H9 (cell line): Measurements from ENCODE around the gene CTLA4. TPM values are rescaled to one million over a fixed set of nuclear protein-coding genes. Genes with fewer than 3 reads are reported as not detected.

Experiments
- DNase-seq: peaks from one replicate; pipeline ENCODE4 v3.0.0-alpha.2; 2017
- H2AFZ ChIP-seq: one replicate; pipeline ENCODE4 v1.6.1; 2013; ENCODE audit warnings: mild to moderate bottlenecking, low read length, control low read depth, moderate library complexity
- H2AK5ac ChIP-seq: 2 replicates; pipeline ENCODE4 v1.6.1; 2013; ENCODE audit warnings: low read length, control low read depth, mixed read lengths; ENCODE audit not compliant: insufficient read length
- H2BK120ac ChIP-seq: one replicate; pipeline ENCODE4 v1.6.1; 2013; ENCODE audit warnings: low read depth, mild to moderate bottlenecking, low read length, control low read depth, inconsistent platforms; ENCODE audit not compliant: poor library complexity, severe bottlenecking
- H2BK12ac ChIP-seq: 2 replicates; pipeline ENCODE4 v1.6.1; 2013; ENCODE audit warnings: low read length, control low read depth, mixed read lengths, low read depth; ENCODE audit not compliant: insufficient read length
- H2BK15ac ChIP-seq: 2 replicates; pipeline ENCODE4 v1.6.1; 2013; ENCODE audit warnings: low read depth, low read length, control low read depth
- H2BK20ac ChIP-seq: one replicate; pipeline ENCODE4 v1.6.1; 2013; ENCODE audit warnings: low read depth, mild to moderate bottlenecking, low read length, control low read depth, inconsistent platforms; ENCODE audit not compliant: poor library complexity, severe bottlenecking
- H2BK5ac ChIP-seq: 2 replicates; pipeline ENCODE4 v1.6.1; 2013; ENCODE audit warnings: low read length, control low read depth, mixed read lengths; ENCODE audit not compliant: insufficient read length
- H3K14ac ChIP-seq: 2 replicates; pipeline ENCODE4 v1.6.1; 2013; ENCODE audit warnings: low read length, control low read depth; ENCODE audit not compliant: insufficient read depth
- H3K18ac ChIP-seq: 2 replicates; pipeline ENCODE4 v1.6.1; 2013; ENCODE audit warnings: low read depth, mild to moderate bottlenecking, mixed read lengths, low read length, control low read depth; ENCODE audit not compliant: insufficient read length
- H3K23ac ChIP-seq: 2 replicates; pipeline ENCODE4 v1.6.1; 2013; ENCODE audit warnings: low read length, control low read depth, mixed read lengths, low read depth; ENCODE audit not compliant: insufficient read length
- H3K23me2 ChIP-seq: 2 replicates; pipeline ENCODE4 v1.6.1; 2013; ENCODE audit warnings: low read depth, mild to moderate bottlenecking, mixed read lengths, low read length, control low read depth; ENCODE audit not compliant: insufficient read length, poor library complexity, severe bottlenecking
- H3K27ac ChIP-seq: 2 replicates; pipeline ENCODE4 v1.5.1; 2013; ENCODE audit warnings: low read length, control low read depth, mixed read lengths, low read depth; ENCODE audit not compliant: insufficient read length
- H3K27me3 ChIP-seq: 2 replicates; pipeline ENCODE4 v1.6.1; 2013; ENCODE audit warnings: low read length, control low read depth, inconsistent platforms; ENCODE audit not compliant: insufficient read depth
- H3K4ac ChIP-seq: 2 replicates; pipeline ENCODE4 v1.6.1; 2013; ENCODE audit warnings: low read depth, mild to moderate bottlenecking, control low read depth, inconsistent platforms, low read length, moderate library complexity
- H3K4me1 ChIP-seq: 2 replicates; pipeline ENCODE4 v1.6.1; 2013; ENCODE audit warnings: low read length, control low read depth, inconsistent platforms; ENCODE audit not compliant: insufficient read depth
- H3K4me2 ChIP-seq: 2 replicates; pipeline ENCODE4 v1.6.1; 2013; ENCODE audit warnings: low read length, control low read depth, mixed read lengths; ENCODE audit not compliant: insufficient read length, insufficient read depth
- H3K56ac ChIP-seq: 2 replicates; pipeline ENCODE4 v1.6.1; 2013; ENCODE audit warnings: low read depth, mild to moderate bottlenecking, mixed read lengths, low read length, control low read depth; ENCODE audit not compliant: insufficient read length
- H3K79me1 ChIP-seq: 2 replicates; pipeline ENCODE4 v1.6.1; 2013; ENCODE audit warnings: low read depth, mild to moderate bottlenecking, moderate library complexity, low read length, control low read depth, inconsistent platforms; ENCODE audit not compliant: insufficient read depth, poor library complexity, severe bottlenecking
- H3K79me2 ChIP-seq: 2 replicates; pipeline ENCODE4 v1.6.1; 2013; ENCODE audit warnings: low read length, control low read depth, inconsistent platforms; ENCODE audit not compliant: insufficient read depth
- H3K9ac ChIP-seq: 2 replicates; pipeline ENCODE4 v1.6.1; 2013; ENCODE audit warnings: low read length, control low read depth, mixed read lengths; ENCODE audit not compliant: insufficient read length; ENCODE audit errors: extremely low read depth
- H3K9me3 ChIP-seq: one replicate; pipeline ENCODE4 v1.6.1; 2013; ENCODE audit warnings: low read depth, low read length, inconsistent platforms; ENCODE audit not compliant: control insufficient read depth
- H3T11ph ChIP-seq: one replicate; pipeline ENCODE4 v1.6.1; 2013; ENCODE audit warnings: mild to moderate bottlenecking, low read length, control low read depth, inconsistent platforms
- H4K20me1 ChIP-seq: one replicate; pipeline ENCODE4 v1.6.1; 2013; ENCODE audit not compliant: control insufficient read depth, insufficient read length, insufficient read depth
- H4K5ac ChIP-seq: 2 replicates; pipeline ENCODE4 v1.6.1; 2013; ENCODE audit warnings: low read depth, mild to moderate bottlenecking, mixed read lengths, low read length, control low read depth; ENCODE audit not compliant: insufficient read length
- H4K8ac ChIP-seq: replicated peaks from 2 replicates; pipeline ENCODE4 v1.6.1; 2013; ENCODE audit warnings: low read length, control low read depth, mixed read lengths, low read depth; ENCODE audit not compliant: insufficient read length
- H4K91ac ChIP-seq: 2 replicates; pipeline ENCODE4 v1.6.1; 2013; ENCODE audit warnings: low read depth, mild to moderate bottlenecking, moderate library complexity, mixed read lengths, low read length, control low read depth; ENCODE audit not compliant: insufficient read length
- H3K27ac Mint-ChIP-seq, 3 experiments: 2 replicates in 2 of 3; 3 replicates in 1 of 3; pipeline ENCODE4 v1.8.0; 2020 to 2021; ENCODE audit warnings: mixed read lengths in 3 of 3, mild to moderate bottlenecking in 1 of 3, moderate library complexity in 1 of 3
- H3K27me3 Mint-ChIP-seq: 2 replicates; pipeline ENCODE4 v1.8.0; 2021; ENCODE audit warnings: low read depth, mild to moderate bottlenecking, moderate library complexity, mixed read lengths
- H3K36me3 Mint-ChIP-seq, 3 experiments: 2 replicates in 2 of 3; 3 replicates in 1 of 3; pipeline ENCODE4 v1.8.0; 2020 to 2021; ENCODE audit warnings: low read depth in 3 of 3, mixed read lengths in 3 of 3; ENCODE audit not compliant: insufficient read depth in 1 of 3
- H3K4me1 Mint-ChIP-seq, 2 experiments: 2 replicates each; pipeline ENCODE4 v1.8.0; 2020; ENCODE audit warnings: mixed read lengths in 2 of 2
- H3K4me3 Mint-ChIP-seq, 2 experiments: 2 replicates in 1 of 2; 3 replicates in 1 of 2; pipeline ENCODE4 v1.8.0; 2020 to 2021; ENCODE audit warnings: mild to moderate bottlenecking in 2 of 2, mixed read lengths in 2 of 2, moderate library complexity in 1 of 2
- H3K9me3 Mint-ChIP-seq, 2 experiments: 2 replicates in 1 of 2; 3 replicates in 1 of 2; pipeline ENCODE4 v1.8.0; 2020; ENCODE audit warnings: mild to moderate bottlenecking in 2 of 2, mixed read lengths in 2 of 2, moderate library complexity in 1 of 2
- WGBS: extraction: QIAGEN DNeasy Blood & Tissue Kit; methylation state at CpG from one replicate; pipeline ENCODE4 v1.1.7; 2013; ENCODE audit warnings: missing lambda C conversion rate, low lambda C conversion rate, mixed read lengths; ENCODE audit not compliant: insufficient read length; ENCODE audit errors: extremely low coverage; 5-methylcytosine and 5-hydroxymethylcytosine counted together
- total RNA-seq: library from RNA; stranded (reverse); gene quantifications from 2 replicates; pipeline ENCODE4 v1.2.1, GENCODE V29; 2021
- TF ChIP-seq, protein P1 (sequence below): fragments of 200-600 bp; sonication (generic); conservative IDR thresholded peaks from 3 replicates; pipeline ENCODE4 v1.8.0; 2021; ENCODE audit warnings: antibody characterized with exemption, mild to moderate bottlenecking

Gene CTLA4
- total RNA-seq, 1 experiment from 2014 or later = not detected

DNA sequence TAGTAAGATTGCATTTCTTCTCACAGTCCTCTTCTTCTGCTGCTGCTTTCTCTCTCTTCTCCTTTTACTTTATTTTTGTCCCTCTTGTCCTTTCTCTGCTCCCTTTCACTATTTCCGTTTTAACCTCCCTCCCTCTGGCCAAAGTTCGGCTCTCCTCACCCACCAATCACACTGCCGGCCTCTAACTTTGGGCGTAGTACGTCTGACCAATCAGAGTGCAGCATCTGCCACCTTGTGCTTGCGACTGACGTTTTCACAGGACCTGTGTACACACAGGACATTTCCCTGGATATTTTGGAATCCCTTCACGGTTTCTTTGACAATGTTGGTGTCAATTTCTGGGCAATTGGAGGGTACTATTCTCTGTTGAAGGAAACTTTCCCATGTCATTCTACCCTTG is 46.4 kb downstream of the CTLA4 start:
- no peak overlapping the region for H2BK5ac ChIP-seq
- no peak overlapping the region for H4K8ac ChIP-seq
- H3K27ac ChIP-seq = no peak overlapping the region
- no peak overlapping the region for H2BK15ac ChIP-seq
- no peak overlapping the region for H3K23ac ChIP-seq
- H3K4me1 Mint-ChIP-seq = peaks cover 12 to 21% of the 10 kb centered on the region in 2 experiments
- peaks cover 10% of the 10 kb centered on the region; the same call in 1 of the 2 replicates for H3K4me1 ChIP-seq
- H3K14ac ChIP-seq = no peak overlapping the region
- no CpG with 5 or more reads among the region's 8 CpGs for WGBS
- no peak overlapping the region for H2BK120ac ChIP-seq
- no peak overlapping the region for H4K5ac ChIP-seq
- no peak overlapping the region for H2BK20ac ChIP-seq
- H2AK5ac ChIP-seq = no peak overlapping the region
- no peak overlapping the region for H3K4ac ChIP-seq
- no peaks in the 10 kb centered on the region for H3K9me3 Mint-ChIP-seq
- no peaks in the 10 kb centered on the region for H3K79me1 ChIP-seq
- H2BK12ac ChIP-seq = no peak overlapping the region
- H3K36me3 Mint-ChIP-seq = no peaks in the 10 kb centered on the region
- no peaks in the 10 kb centered on the region for H3K27me3 ChIP-seq
- no peak overlapping the region for H3K4me2 ChIP-seq
- no peak overlapping the region for H3T11ph ChIP-seq
- H2AFZ ChIP-seq = no peak overlapping the region
- no peaks in the 10 kb centered on the region for H3K23me2 ChIP-seq
- no peaks in the 10 kb centered on the region for H3K79me2 ChIP-seq
- no peak overlapping the region for H3K18ac ChIP-seq
- no peak overlapping the region for H4K91ac ChIP-seq
- H3K27ac Mint-ChIP-seq = no peak overlapping the region
- no peaks in the 10 kb centered on the region for H3K9me3 ChIP-seq
- H3K9ac ChIP-seq = no peak overlapping the region
- H3K56ac ChIP-seq = no peak overlapping the region
- TF ChIP-seq, protein P1, sequence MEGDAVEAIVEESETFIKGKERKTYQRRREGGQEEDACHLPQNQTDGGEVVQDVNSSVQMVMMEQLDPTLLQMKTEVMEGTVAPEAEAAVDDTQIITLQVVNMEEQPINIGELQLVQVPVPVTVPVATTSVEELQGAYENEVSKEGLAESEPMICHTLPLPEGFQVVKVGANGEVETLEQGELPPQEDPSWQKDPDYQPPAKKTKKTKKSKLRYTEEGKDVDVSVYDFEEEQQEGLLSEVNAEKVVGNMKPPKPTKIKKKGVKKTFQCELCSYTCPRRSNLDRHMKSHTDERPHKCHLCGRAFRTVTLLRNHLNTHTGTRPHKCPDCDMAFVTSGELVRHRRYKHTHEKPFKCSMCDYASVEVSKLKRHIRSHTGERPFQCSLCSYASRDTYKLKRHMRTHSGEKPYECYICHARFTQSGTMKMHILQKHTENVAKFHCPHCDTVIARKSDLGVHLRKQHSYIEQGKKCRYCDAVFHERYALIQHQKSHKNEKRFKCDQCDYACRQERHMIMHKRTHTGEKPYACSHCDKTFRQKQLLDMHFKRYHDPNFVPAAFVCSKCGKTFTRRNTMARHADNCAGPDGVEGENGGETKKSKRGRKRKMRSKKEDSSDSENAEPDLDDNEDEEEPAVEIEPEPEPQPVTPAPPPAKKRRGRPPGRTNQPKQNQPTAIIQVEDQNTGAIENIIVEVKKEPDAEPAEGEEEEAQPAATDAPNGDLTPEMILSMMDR = no peak
- H3K4me3 Mint-ChIP-seq = no peak overlapping the region
- no peaks in the 10 kb centered on the region for H3K27me3 Mint-ChIP-seq
- DNase-seq = peak; percentile 39
- no peaks in the 10 kb centered on the region for H4K20me1 ChIP-seq
